Tibial nerve (tissue), 4 donors: ENCODE measurements around the gene CR1L. TPM values are rescaled to one million over a fixed set of nuclear protein-coding genes. Genes with fewer than 3 reads are reported as not detected.

Source experiments
- DNase-seq, 2 donors: peaks; one replicate each; pipeline ENCODE4 v3.0.0-alpha.2; 2019; ENCODE audit warnings: low spot score in 2 of 2
- H3K27ac ChIP-seq, 4 donors: fragments of 200-600 bp; sonication (generic) in 3 of 4; one replicate each; pipeline ENCODE4 v1.5.1; 2017 to 2019; ENCODE audit warnings: mild to moderate bottlenecking in 1 of 4
- H3K27me3 ChIP-seq, 2 donors: fragments of 200-600 bp; sonication (generic) in 1 of 2; one replicate each; pipeline versions ENCODE4 v1.5.1 to v1.6.0; 2017 to 2019
- H3K36me3 ChIP-seq, 3 donors: fragments of 200-600 bp; sonication (generic); one replicate each; pipeline ENCODE4 v1.5.1; 2018 to 2019
- H3K4me1 ChIP-seq, 4 donors: fragments of 200-600 bp; sonication (generic) in 3 of 4; one replicate each; pipeline ENCODE4 v1.5.1; 2017 to 2019
- H3K4me3 ChIP-seq, 4 donors: fragments of 200-600 bp; sonication (generic) in 3 of 4; one replicate each; pipeline ENCODE4 v1.5.1; 2017 to 2019; ENCODE audit warnings: mild to moderate bottlenecking in 1 of 4, moderate library complexity in 1 of 4
- H3K9me3 ChIP-seq, 4 donors: fragments of 200-600 bp; sonication (generic) in 3 of 4; one replicate each; pipeline ENCODE4 v1.5.1; 2017 to 2019
- CTCF ChIP-seq, 5 experiments: fragments of 200-600 bp in 3 of 5; fragments of 450-650 bp in 2 of 5; sonication (generic) in 3 of 5; IDR thresholded peaks; one replicate each; pipeline ENCODE4 v1.5.1; 2016 to 2019; ENCODE audit warnings: antibody characterized with exemption in 5 of 5, mild to moderate bottlenecking in 3 of 5, moderate library complexity in 2 of 5
- EP300 ChIP-seq, 2 donors: sonication (generic); formaldehyde crosslinking; IDR thresholded peaks; one replicate each; pipeline ENCODE4 v1.6.1; 2017; ENCODE audit warnings: antibody characterized with exemption in 2 of 2, mild to moderate bottlenecking in 1 of 2
- POLR2A ChIP-seq, 2 donors: fragments of 450-650 bp; IDR thresholded peaks; one replicate each; pipeline ENCODE4 v1.6.1; 2017; ENCODE audit warnings: antibody characterized with exemption in 2 of 2, mild to moderate bottlenecking in 2 of 2, moderate library complexity in 2 of 2
- whole genome bisulfite sequencing, 2 donors: methylation state at CpG; one replicate each; pipeline ENCODE4 v1.1.5; 2018; 5-methylcytosine and 5-hydroxymethylcytosine counted together
- total RNA-seq, 4 donors: library from RNA; depleted of rRNA; stranded (reverse); fragments of >200 nt; gene quantifications; one replicate each; pipeline ENCODE4 v1.1.0, GENCODE V29; 2016

CR1L gene
- total RNA-seq, 4 donors from 2014 or later, result 1.0 TPM; not detected in 3

GRCh38 chr1:207648334-207649209, 3.6 kb downstream of the CR1L start:
- H3K27me3 ChIP-seq, result peaks cover 0 to 4% of the 10 kb centered on the region in 2 donors
- no peak overlapping the region for H3K4me3 ChIP-seq
- 56 to 60% methylated on average over 5 of the region's 5 CpGs for WGBS, 2 donors
- peaks cover 0 to 17% (median 5%) of the 10 kb centered on the region in 4 donors for H3K4me1 ChIP-seq
- no peaks in the 10 kb centered on the region for H3K36me3 ChIP-seq
- no peak for DNase-seq
- H3K9me3 ChIP-seq, result no peaks in the 10 kb centered on the region
- no peak overlapping the region for H3K27ac ChIP-seq
- TF ChIP-seq EP300 (IDR thresholded peaks at IDR 0.05) (no peak), POLR2A (IDR thresholded peaks at IDR 0.05) (no peak), CTCF (IDR thresholded peaks at IDR 0.05) (no peak)

- Histone ChIP-seq H3K36me3 (no peaks in the 10 kb centered on the region), H3K4me1 (peaks cover 0 to 13% (median 3%) of the 10 kb centered on the region in 4 donors), H3K27me3 (peaks cover 0 to 4% of the 10 kb centered on the region in 2 donors), H3K9me3 (no peaks in the 10 kb centered on the region), H3K4me3 (no peak overlapping the region), H3K27ac (no peak overlapping the region)
- no peak for DNase-seq
- TF ChIP-seq CTCF (IDR thresholded peaks at IDR 0.05) (no peak), EP300 (IDR thresholded peaks at IDR 0.05) (no peak), POLR2A (IDR thresholded peaks at IDR 0.05) (no peak)
- 38 to 40% methylated on average over 5 of the region's 5 CpGs for WGBS, 2 donors
These were observed 4.3 kb downstream of the CR1L start for GRCh38 chr1:207649210-207649753.

- Histone ChIP-seq H3K27me3 (peaks cover 0 to 4% of the 10 kb centered on the region in 2 donors), H3K9me3 (no peaks in the 10 kb centered on the region), H3K27ac (no peak overlapping the region), H3K4me1 (peaks cover 0 to 6% (median 0%) of the 10 kb centered on the region in 4 donors), H3K36me3 (no peaks in the 10 kb centered on the region), H3K4me3 (no peak overlapping the region)
- WGBS, 2 donors, result 74 to 79% methylated on average over 4 of the region's 4 CpGs
- DNase-seq, result no peak
- TF ChIP-seq POLR2A (IDR thresholded peaks at IDR 0.05) (no peak), EP300 (IDR thresholded peaks at IDR 0.05) (no peak), CTCF (IDR thresholded peaks at IDR 0.05) (no peak)
These were observed 5.1 kb downstream of the CR1L start for GRCh38 chr1:207649865-207650580.

- no peaks in the 10 kb centered on the region for H3K9me3 ChIP-seq
- H3K27ac ChIP-seq, result no peak overlapping the region
- no peaks in the 10 kb centered on the region for H3K4me1 ChIP-seq
- H3K36me3 ChIP-seq, result no peaks in the 10 kb centered on the region
- 81 to 90% methylated on average over 1 of the region's 1 CpG for WGBS, 2 donors
- H3K4me3 ChIP-seq, result no peak overlapping the region
- H3K27me3 ChIP-seq, result no peaks in the 10 kb centered on the region
- DNase-seq, result no peak
- no peak for TF ChIP-seq CTCF (IDR thresholded peaks at IDR 0.05)
- TF ChIP-seq EP300 (IDR thresholded peaks at IDR 0.05), result no peak
- no peak for TF ChIP-seq POLR2A (IDR thresholded peaks at IDR 0.05)
These were observed 6.7 kb downstream of the CR1L start for GRCh38 chr1:207651583-207651982.
